ENCODE data around the gene APBB1IP. TPM values are rescaled to one million over a fixed set of nuclear protein-coding genes. Genes with fewer than 3 reads are reported as not detected.

Gene APBB1IP
- total RNA-seq, 1 experiment from 2014 or later: not detected

DNA sequence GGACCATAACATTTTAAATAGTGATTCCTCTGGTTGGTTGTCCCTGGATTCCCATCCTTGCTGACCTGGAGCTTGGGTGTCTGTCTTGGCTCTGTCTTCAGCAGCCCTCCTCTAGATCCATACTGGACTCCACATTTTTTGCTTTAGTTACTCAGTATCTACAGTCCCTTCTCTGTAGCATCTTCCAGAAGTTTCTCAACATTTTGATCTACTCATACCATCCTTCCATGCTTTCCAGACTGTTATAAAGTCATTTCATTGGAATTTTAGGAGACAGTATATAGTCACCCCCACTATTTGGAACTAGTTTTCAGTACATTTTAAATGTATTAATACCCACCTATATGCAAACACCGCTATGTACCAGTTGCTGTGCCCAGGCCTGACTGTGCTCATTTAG lies 25.8 kb downstream of the APBB1IP start:
- no peak overlapping the region for H3K4me2 ChIP-seq (ENCODE audit: insufficient read depth, insufficient read length, low read length)
- no peak overlapping the region for H2BK15ac ChIP-seq (ENCODE audit: low read depth, low read length)
- no peak overlapping the region for H3T11ph ChIP-seq (ENCODE audit: low read length)
- H3K4me3 Mint-ChIP-seq: no peak overlapping the region
- WGBS (ENCODE audit: extremely low coverage, insufficient read length, low lambda C conversion rate): no CpG with 5 or more reads among the region's 1 CpG
- no peaks in the 10 kb centered on the region for H3K27me3 ChIP-seq (ENCODE audit: insufficient read depth, low read length)
- H3K27ac Mint-ChIP-seq: no peak overlapping the region
- no peaks in the 10 kb centered on the region for H3K9me3 Mint-ChIP-seq
- H3K4me1 Mint-ChIP-seq: no peaks in the 10 kb centered on the region
- H4K5ac ChIP-seq (ENCODE audit: insufficient read length, low read depth, low read length): no peak overlapping the region
- no peak overlapping the region for H4K91ac ChIP-seq (ENCODE audit: insufficient read length, low read depth, low read length)
- H3K27ac ChIP-seq (ENCODE audit: insufficient read length, low read depth, low read length): no peak overlapping the region
- H3K23me2 ChIP-seq (ENCODE audit: insufficient read length, low read depth, low read length, poor library complexity, severe bottlenecking): no peaks in the 10 kb centered on the region
- no peak overlapping the region for H2AFZ ChIP-seq (ENCODE audit: low read length)
- TF ChIP-seq, protein P1, sequence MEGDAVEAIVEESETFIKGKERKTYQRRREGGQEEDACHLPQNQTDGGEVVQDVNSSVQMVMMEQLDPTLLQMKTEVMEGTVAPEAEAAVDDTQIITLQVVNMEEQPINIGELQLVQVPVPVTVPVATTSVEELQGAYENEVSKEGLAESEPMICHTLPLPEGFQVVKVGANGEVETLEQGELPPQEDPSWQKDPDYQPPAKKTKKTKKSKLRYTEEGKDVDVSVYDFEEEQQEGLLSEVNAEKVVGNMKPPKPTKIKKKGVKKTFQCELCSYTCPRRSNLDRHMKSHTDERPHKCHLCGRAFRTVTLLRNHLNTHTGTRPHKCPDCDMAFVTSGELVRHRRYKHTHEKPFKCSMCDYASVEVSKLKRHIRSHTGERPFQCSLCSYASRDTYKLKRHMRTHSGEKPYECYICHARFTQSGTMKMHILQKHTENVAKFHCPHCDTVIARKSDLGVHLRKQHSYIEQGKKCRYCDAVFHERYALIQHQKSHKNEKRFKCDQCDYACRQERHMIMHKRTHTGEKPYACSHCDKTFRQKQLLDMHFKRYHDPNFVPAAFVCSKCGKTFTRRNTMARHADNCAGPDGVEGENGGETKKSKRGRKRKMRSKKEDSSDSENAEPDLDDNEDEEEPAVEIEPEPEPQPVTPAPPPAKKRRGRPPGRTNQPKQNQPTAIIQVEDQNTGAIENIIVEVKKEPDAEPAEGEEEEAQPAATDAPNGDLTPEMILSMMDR (conservative IDR thresholded peaks at IDR 0.05): no peak
- no peaks in the 10 kb centered on the region for H3K4me1 ChIP-seq (ENCODE audit: insufficient read depth, low read length)
- no peaks in the 10 kb centered on the region for H3K27me3 Mint-ChIP-seq (ENCODE audit: low read depth)
- H3K9ac ChIP-seq (ENCODE audit: extremely low read depth, insufficient read length, low read length): no peak overlapping the region
- H3K4ac ChIP-seq (ENCODE audit: low read depth, low read length): no peak overlapping the region
- H3K18ac ChIP-seq (ENCODE audit: insufficient read length, low read depth, low read length): no peak overlapping the region
- no peaks in the 10 kb centered on the region for H3K9me3 ChIP-seq (ENCODE audit: control insufficient read depth, low read depth, low read length)
- H2BK12ac ChIP-seq (ENCODE audit: insufficient read length, low read depth, low read length): no peak overlapping the region
- H3K14ac ChIP-seq (ENCODE audit: insufficient read depth, low read length): no peak overlapping the region
- H3K79me1 ChIP-seq (ENCODE audit: insufficient read depth, low read depth, low read length, poor library complexity, severe bottlenecking): no peaks in the 10 kb centered on the region
- no peaks in the 10 kb centered on the region for H4K20me1 ChIP-seq (ENCODE audit: control insufficient read depth, insufficient read depth, insufficient read length)
- no peak overlapping the region for H2BK120ac ChIP-seq (ENCODE audit: low read depth, low read length, poor library complexity, severe bottlenecking)
- H2BK5ac ChIP-seq (ENCODE audit: insufficient read length, low read length): no peak overlapping the region
- H2AK5ac ChIP-seq (ENCODE audit: insufficient read length, low read length): no peak overlapping the region
- DNase-seq: no peak
- no peak overlapping the region for H3K56ac ChIP-seq (ENCODE audit: insufficient read length, low read depth, low read length)
- H4K8ac ChIP-seq (replicated peaks; ENCODE audit: insufficient read length, low read depth, low read length): no peak overlapping the region
- H3K36me3 Mint-ChIP-seq (ENCODE audit: insufficient read depth in 1 of 3, low read depth in 3 of 3): no peaks in the 10 kb centered on the region
- no peak overlapping the region for H2BK20ac ChIP-seq (ENCODE audit: low read depth, low read length, poor library complexity, severe bottlenecking)
- no peaks in the 10 kb centered on the region for H3K79me2 ChIP-seq (ENCODE audit: insufficient read depth, low read length)
- no peak overlapping the region for H3K23ac ChIP-seq (ENCODE audit: insufficient read length, low read depth, low read length)

All from H9 (cell line).